NCI-H128 (cell line): ENCODE results near the gene SDHAF3.
"Not testable (repeated sequence)": the region's sequence is repeated elsewhere in the genome, so short reads cannot be mapped to it uniquely, and the experiment has no call there.

Experiments used
- DNase-seq: peaks from one replicate; lab custom pipeline; 2025; ENCODE audit not compliant: unreplicated experiment; lab: John Stamatoyannopoulos, UW

The SDHAF3 gene

DNA sequence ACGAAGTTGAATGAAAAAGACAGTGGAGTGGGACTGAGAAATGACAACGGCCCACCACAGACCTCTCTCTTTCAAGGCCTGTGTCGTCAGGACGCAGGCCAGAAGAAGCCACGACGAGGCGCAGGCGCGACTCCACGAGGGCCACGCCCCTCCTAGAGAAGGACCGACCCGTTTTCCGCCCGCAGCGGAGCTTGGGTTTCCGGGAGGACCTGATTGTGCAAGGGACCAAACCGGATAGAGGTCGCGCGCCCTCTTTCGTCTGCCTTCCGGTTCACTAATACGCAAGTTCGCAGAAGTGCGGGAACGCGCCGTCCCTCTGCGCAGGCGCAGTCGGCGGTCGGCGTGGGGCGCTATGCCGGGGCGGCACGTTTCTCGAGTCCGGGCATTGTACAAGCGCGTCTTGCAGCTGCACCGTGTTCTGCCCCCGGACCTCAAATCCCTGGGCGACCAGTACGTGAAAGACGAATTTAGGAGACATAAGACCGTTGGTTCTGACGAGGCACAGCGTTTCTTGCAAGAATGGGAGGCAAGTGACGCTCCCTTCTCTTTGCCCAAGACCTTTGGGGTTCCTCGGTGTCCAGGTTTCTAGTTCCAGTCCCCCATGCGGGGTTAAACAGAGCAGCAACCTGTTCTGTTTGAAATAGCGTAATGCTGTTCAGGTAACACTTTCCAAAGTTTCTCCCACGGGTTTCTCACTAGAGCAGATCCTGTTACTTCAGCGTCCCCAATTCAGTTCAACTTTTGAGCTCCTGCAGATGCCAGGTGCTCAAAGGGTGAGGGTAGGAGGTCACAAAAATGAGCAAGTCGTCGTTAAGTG, at the start of gene SDHAF3:
Gene SDHAF3, plus strand, starts transcription at position 327 of the 817 bp plus-strand sequence. Its CDS starts 26 bp downstream, at position 353.
- DNase-seq = peak; percentile 95

DNA sequence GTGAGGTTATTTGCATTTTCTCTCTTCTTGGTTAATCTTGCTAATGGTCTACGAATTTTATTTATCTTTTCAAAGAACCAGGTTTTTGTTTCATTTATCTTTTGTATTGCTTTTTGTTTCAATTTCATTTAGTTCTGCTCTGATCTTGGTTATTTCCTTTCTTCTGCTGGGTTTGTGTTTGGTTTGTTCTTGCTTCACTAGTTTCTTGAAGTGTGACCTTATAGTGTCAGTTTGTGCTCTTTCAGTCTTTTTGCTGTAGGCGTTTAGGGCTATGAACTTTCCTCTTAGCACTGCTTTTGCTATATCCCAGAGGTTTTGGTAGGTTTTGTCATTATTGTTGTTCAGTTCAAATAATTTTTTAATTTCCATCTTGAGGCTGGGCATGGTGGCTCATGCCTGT, 45.5 kb upstream of the SDHAF3 start:
- DNase-seq = not testable (repeated sequence)

DNA sequence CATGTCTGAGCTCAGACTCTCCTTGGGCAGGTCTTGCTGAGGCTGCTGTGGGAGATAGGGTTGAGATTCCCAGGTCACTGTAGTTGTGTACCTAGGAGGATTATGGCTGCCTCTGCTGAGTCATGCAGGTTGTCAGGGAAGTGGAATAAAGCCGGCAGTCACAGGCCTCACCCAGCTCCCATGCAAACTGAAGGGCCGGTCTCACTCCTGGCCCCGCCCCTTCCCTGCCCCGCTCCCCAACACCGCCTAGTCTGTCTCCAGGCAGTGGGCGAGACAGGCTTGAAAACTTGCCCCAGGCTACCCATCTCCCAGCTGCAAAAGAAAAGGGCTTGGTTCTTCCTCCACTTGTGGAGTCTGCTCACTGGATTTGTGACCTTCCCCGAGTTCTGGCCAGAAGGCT, 41.6 kb upstream of the SDHAF3 start:
- no peak for DNase-seq

DNA sequence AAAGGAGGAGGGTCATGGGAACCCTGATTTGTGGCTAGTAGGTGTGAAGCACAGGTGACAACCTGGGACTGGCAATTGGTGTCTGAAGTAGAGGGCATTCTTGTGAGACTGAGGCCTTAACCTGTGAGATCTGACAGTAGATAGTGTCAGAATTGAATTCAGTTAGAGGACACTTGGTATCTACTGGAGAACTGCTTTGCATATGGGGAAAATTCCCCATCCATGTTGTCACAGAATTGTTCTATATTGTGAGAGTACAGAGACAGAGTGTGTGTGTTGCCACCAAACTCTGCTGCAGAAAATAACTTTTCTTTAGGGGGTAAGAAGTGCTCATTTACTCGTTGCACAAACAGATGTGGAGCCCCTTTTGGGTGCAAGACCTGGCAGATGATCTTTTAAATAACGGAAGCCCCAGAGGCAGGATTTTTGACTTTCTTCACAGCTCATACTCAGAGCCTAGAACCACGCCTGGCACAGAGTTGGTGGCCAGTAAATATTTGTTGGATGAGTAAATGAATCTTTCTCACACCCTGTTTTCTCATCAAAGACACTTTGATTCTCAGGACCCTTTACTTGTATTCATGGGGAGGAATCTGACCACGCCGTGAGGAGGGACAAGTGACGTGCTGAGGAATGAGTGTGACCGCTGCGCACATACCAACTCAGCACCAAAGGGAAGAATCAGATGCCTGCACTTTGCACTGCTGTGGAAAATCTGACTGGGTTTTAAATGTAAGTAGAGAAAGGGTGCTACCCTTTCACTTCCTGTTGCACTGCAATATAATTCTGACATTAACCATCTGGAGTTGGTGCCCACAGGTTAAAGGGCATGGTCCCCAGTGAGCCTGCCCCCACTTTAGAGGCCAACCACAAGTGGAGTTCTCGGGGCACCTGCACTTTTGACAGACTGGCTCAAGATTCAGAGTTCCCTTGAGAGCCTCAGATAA, 39.2 kb upstream of the SDHAF3 start:
- no peak for DNase-seq

DNA sequence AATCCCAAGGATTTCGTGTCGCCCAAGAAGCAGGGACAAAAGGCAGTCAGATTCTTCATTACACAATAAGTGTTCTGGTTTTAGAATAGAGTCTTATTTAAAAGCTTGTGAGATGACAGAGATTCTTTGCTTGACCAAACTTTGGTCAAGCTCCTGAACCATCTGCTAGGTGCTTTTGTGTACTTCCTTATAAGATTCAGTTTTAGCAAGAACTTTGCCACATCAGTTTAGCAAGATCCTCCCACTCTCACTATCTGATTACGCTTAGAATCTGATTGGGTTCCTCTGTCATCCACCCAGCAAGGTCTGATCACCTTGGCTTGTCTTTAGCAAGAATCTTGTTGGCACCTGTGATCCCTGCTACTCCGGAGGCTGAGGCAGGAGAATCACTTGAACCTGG, 38.2 kb upstream of the SDHAF3 start:
- DNase-seq = no peak

DNA sequence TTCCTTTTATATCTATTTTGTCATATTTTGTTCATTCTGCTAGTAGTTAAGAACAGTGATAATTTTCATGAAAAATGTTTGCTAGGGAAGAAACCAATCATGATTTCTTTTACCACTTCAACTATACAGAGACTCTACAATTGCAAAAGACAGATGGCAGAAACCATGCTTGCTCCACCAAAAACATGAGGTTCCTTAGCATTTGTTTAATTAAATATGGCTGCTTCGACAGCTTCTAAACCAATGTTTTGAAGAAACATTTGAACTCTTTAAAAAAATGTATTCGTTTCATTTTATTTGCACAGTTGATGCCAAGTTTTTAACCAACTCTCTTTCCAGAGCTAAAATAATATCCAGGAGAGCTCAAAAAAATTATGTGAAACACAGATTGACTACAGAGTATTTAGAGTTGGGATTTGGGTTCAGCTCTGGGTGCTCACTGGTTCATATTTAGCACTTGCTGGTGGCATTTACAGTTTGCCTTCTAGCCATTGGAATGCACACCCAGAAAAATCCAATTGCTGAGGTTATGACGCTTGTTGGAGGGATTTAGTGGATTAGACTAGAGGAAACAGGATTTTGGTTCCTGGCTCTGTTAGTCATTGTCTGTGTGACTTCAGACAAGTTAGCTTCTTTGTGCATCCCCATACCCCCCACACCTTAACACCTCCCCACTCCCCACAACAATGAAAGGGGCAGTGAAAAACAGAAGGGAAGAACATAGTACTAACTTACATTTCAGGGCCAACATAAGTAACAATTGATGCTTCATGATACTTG, 35.8 kb upstream of the SDHAF3 start:
- no peak for DNase-seq

DNA sequence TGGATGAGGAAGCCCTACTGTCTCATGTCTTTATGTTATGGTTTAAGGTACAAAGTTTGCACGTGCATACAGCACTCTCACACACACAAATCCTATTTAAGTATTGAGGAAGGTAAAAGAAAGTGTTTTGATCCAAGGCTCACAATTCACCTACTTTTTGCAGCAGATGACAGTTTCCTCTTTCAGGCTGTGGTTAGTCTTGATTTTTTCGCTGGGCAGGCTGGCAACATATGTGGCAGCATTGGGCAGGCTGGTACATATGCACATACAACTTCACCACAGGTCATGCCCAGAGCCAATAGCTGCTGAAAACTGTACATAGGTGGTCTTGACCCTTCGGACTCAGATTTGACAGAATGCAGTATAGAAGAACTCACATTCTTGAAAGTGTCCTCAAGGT, 29.1 kb upstream of the SDHAF3 start:
- DNase-seq = no peak

DNA sequence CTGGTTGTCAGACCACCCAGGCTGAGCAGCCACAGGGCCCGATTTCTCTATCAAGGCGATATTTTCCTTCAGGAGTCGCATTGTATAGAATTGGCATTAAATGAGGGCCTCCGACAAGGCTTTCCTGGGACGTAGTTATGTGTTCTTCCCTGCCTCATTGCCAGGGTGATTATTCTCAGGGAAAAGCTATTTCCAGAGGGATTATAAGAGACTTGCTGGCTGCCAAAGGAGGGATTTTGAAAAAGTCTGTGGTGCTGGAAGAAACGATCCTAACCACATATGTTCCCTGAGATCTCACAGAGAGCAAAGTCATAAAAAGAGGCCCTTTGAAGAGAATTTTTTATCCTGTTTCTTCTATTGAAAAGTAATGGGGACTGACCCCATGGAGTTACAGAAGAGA, 27.7 kb upstream of the SDHAF3 start:
- DNase-seq = no peak

DNA sequence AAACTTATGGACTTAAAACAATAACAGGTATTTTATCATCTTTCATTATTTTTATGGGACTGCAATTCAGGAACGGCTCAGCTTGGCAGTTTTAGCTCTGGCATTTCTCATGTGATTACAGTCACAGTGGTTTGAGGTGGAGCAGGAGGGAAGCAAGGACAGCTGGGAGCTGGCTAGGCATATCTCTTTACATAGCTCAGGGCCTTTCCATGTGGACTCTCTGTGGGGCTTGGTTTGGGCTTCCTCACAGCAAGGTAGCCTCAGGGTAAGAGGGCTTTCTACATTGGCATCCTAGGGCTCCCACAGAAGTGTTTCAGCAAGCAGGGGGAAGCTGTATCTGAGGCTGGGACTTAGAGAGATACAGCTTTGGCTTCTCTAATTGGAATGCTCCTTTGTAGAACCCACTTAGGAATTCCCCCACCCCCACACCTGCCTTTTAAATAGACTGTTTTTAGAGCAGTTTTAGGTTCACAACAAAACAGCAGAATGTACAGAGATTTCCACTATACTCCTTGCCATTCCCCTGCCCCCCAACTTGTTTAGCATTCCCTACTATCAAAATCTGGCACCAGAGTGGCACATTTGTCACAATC, 26.6 kb upstream of the SDHAF3 start:
- no peak for DNase-seq

DNA sequence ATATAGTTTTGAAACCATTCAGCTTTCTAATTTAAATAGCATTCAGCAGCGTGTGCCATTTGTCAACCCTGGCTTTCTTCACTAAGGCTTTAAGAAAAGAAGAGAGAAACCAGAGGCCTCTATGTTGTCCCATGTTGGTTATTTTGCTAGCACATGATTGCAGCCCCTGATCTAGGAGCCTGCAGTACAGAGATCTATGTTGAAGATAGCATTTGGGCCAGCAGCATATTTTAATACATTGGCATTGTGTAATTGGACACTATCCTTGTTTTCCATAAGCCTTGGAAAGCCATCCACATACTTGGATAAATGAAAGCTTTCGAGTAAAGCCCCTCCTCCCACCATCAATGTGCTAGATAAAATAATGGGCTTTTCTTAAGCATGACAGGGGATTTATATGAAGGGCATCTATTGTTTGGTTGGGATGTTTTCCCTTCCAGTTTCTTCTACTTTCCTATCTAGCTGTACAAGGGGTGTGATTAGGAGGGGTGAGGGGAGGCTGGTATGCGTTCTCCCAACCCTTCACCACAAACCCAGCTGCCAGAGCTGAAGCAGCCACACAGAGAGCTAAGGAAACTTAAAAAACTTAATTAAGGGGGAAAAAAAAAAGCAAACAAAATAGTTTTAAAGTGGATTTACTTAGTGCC, 23.1 kb upstream of the SDHAF3 start:
- no peak for DNase-seq

DNA sequence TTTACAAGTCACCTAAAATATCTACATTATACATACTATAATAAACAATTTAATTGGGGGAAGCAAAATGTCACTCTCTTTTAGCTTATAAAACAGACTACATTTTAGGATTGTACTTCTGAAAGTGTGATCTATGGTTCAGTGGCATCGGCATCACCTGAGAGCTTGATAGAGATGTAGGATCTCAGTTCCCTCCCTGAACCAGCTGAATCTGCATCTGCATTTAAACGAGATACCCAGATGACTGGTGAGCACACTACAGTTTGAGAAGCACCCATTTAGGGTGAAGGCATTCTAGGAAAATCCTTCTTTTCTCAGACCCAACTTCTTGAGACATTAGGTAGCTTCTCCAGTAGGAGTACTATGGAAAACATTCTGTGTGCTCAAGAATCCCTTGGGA, 21.5 kb upstream of the SDHAF3 start:
- no peak for DNase-seq

DNA sequence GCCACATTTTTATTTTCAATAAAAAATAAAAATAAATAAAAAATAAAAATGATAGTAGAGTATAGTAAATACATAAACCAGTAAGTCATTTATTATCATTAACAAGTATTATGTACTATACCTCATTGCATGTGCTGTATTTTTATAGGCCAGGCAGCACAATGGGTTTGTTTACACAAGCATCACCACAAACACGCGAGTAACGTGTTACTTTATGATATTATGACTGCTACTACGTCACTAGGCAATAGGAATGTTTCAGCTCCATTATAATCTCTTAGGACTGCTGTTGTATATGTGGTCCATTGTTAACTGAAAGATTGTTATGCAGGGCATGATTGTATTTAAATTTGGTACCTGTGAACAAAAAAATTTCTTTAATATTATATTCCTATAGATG, 20.8 kb upstream of the SDHAF3 start:
- no peak for DNase-seq

DNA sequence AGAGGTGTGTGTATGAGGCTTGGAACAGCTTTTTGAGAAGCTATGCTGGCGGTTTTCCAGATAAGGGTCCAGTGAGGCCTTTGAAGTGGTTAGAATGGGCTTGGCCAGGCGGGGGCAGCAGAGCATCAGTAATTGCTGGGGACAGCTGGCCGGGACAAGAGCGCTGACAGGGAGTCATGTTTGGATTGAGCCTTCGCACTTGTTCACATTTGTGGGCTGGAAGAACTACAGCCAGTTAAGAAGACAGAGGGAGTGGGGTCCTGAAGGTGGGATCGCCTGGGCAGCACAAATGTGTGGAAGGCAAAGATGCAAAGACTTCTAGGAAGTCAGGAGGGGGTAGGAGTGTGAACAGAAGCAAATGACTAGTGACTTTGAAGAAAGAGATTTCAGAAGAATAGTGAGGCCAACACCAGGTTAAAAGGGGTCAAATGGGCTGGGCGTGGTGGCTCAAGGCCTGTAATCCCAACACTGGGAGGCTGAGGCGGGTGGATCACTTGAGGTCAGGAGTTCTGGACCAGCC, 12.7 kb upstream of the SDHAF3 start:
- peak; percentile 47 for DNase-seq

DNA sequence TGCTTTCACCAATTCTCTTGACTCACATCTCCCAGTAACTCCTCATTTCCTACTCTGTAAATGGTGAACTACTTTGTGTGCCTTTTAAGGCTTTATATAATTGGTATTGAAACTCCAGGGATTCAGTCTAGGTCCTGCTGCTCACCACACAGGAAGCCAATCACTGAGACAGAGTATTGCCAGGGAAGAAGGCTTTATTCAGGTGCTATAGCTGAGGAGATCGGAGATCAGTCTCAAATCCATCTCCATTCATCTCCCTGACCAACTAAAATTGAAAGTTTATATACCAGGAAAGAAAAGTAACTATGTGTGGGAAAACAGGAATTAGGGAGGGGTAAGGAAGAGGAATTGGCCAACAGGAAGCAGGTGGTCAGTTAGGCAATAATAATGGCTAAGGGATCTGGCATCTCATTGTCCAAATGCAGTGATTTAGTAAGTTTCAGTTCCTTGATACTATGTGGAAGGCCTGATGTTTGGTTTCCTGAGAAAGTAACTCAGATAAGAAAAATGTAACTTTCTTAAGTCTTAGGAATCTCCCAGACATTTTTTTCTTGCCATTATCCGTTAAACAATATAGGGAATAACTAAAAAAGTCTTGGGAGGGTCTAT, 10.2 kb upstream of the SDHAF3 start:
- no peak for DNase-seq

DNA sequence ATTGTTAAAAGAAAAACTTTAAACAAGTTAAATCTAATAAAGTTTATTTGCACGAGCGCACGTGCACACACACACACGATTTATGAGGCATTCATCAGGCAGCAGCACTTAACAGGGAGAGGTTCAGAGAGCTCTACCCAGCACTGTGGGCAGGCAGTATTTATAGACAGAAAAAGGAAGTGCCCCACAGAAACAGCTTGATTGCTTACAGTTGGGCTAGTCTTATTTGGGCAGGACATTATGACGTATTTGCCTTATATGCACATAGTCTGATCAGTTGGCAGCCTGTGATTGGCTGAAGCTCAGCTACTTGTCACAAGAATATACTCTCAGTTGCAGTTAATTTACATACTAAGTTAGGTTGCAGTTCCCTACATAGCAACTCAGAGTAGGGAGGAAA, 1.2 kb upstream of the SDHAF3 start:
- DNase-seq = no peak

DNA sequence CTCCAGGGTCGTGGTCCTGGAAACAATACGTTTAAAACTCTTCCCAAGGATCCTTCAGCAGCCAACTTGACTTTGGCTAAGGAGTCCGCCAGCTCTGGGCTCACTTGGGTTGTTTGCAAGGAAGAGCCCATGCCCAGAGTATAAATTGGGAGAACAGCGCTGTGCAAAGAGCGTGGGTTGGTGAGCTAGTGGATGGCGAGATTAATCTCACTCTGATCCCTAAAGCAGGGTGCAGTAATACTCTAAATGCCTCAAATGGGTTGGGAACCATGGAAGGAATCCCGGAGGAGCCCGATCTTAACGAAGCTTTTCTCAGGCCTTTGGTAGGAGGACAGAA, 495 bp upstream of the SDHAF3 start:
- no peak for DNase-seq

DNA sequence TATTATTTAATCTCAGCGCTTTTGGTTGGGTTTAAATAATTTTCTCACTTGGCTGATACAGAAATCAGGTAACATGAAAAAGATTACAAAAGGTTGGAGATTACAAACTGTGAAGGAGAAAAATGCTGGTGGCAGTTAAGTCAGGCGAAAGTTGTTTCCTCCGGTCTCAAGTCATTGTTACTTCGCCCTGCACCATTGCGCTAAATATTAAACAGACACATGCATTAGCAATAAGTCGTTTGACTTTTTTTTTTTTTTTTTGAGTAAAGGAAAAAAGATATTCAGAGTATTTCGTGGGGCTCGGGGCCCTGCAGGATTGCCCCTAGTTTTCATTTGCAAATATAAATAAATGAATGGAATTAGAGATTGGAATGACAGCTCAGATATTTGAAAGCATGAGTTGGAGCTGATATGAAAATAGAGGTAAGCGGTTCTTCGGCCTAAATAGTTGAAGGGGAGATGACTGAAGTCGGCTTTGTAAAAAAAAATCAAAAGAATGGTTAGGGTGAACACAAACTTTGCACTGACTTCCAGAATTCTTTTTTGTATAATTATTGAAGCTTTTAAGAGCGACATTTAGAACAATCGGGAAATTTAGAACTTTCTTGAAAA, 914 bp downstream of the SDHAF3 start:
- DNase-seq = no peak

DNA sequence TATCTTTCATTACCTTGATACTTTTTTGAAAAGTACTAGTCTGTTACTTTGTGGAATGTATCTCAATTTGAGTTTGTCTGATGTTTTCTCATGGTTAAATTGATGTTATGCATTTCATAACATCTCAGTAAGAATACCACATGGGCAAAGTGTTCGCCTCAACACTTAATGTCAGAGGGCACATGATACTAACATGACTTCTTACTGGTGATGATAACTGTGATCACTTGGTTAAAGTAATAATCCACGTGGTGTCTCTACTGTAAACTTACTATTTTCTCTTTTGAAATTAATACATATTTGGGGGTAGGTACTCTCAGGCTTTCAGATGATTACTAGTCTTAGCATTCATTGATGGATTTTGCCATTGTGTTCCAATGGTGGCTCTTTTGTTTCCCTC, 2.2 kb downstream of the SDHAF3 start:
- no peak for DNase-seq

DNA sequence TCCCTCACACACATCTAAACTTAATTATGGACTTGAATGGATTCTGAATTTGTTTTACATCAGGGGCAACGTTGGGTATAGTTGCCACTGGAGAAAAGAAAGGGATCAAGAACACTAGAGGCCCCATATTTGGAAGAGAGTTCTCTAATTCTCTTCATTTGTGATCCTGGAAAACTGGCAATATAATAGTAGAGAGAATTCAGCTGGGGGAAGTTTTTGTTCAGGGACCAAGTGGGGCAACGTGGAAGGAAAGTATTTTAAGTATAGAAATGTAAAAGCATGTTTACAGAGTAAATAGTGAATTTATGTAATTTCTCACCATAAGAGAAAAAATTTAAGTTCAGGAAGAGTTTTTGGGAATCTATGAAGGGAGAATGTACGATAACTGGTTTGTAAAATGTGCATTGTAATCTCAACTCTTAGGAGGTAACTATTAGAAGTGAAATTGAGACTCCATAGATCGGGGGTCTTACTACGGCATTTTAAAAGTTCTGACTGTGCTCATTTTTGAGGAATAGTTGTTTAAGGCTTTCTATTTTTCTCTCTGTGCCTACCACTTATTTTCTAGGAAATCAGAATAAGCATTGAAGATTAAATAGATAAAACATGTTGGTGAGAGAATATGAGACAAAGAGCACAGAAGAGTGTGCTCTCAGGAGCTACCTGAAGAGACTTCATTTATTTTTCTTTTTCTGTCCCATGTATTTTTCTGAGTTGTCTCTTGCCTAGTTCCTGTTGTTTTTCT, 3.4 kb downstream of the SDHAF3 start:
- no peak for DNase-seq
